GM18526 (cell line): ENCODE measurements around the gene DAB1.

ENCODE experiments used
- POLR2A ChIP-seq: IDR thresholded peaks from 3 replicates; pipeline ENCODE4 v1.6.1; 2011; ENCODE audit not compliant: insufficient read length; ENCODE audit errors: extremely low read depth

The DAB1 gene

DNA sequence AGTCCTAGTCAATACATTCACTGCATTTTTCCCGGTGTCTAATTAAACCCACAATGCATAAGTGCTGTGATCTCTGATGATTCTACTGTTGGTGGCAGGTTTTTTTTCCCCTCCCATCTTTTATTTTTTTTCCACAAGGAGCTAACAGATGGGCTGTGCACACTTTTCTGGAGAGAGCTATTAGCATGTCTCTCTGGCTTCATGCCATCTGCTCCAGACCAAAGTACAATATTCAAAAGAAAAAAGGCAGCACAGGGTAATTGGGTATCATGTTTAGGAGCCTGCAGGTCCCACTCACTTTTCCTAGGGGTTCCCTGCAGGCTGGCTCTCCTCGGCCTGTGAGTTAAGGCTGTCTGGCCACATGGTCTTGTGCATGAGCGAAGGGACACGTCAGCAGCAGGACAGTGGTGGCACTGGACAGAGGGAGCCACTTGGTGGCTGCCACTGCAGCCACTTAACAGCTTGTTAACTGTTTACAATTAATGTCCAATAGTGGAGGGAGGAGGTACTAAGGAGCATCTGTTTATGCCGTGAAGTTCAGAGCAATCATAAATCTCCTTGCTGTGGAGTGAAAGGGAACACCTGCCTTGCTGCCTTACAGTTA is 404.5 kb downstream of the DAB1 start:
- TF ChIP-seq POLR2A, result no peak

DNA sequence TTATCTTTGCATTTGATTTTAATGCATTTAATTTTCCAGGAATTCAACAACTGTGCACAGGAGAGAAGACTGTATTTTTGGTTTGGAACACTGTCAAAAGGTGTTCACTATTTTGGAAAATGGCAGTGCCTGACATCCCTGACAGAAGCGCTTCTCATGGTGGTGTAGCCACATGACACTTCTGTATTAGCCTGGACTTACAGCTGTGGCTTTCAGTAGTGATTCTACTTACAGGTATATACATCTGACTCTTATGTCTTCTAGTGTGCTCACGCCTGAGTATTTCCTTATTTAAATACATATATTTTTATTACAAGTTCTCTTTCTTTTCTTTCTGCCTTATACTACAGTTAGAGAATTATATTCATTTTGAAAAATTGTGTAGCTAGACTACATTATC is 405.7 kb downstream of the DAB1 start:
- no peak for TF ChIP-seq POLR2A

DNA sequence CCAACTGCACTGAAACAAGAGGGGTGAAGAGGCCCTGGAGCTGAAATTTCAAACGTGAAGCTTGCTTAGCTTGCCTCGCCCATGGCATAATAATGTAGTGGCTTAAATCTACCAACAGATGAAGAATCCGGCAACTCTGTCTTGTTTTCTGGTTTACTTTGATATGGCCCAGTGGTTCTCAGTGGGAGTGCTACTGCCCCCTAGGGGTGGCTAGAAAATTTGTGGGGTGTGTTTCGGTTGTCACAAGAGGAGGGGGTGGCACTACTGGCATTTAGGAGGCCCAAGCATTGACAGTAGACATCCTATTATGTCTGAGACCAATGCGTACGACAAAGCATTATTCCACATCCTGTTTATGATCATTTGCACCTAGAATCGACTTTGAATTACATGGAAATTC is 406.1 kb downstream of the DAB1 start:
- TF ChIP-seq POLR2A, result no peak

DNA sequence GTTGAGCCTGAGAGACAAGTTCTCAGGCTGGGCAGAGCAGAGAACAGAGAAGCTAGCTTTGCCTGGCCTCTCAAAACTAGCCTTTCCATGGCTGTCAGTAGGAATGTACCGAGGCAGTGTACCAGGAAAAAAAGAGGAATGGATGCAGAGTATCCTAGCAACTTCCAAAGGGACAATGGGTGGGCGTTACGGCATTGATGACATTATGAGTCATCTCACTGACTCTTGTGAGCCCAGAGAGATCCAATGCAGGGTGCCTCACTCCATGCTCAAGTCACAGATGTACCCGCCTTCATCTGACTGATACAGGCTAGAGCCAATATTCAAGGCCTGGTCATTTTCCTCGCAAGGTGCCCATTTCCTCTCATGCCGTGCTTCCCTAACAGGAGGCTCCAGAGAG is 406.7 kb downstream of the DAB1 start:
- TF ChIP-seq POLR2A, result no peak

DNA sequence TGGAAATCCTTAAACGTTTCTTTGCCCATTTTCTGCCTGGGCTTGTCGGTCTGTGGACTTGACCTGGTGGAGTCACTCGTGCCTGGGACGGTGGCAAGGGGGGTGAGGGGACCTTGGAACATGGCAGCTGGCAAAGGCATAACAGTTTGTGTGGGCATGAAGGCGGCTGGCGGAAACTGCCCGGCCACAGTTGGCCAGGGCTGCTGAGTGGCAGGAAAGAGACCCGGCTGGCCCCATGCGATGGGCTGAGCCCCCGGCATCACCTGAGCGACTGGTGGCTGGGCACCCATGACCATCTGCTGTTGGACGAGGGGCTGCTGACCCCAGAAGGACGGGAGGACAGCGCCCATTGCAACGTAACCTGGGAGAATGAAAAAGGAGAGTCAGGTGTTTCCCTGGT is 408.8 kb downstream of the DAB1 start:
- TF ChIP-seq POLR2A, result no peak

DNA sequence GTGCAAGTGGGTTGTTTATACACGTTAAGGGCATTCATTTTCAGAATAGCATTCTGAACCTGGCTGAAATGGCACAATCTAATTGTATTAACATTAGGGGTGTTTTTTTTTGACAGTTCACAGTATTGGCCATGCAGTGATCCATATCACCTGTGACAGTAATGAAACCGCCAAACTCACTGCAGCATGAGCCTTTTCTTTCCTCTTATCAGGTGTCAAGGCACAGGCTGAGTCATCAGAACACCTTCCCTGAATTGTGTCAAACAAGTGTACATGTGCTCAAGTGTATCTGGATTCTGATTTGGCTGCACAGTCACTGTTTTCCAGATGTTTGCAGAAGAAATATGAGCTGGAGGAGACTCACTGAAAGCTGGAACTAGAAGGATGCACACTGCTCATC is 410.3 kb downstream of the DAB1 start:
- TF ChIP-seq POLR2A, result no peak

DNA sequence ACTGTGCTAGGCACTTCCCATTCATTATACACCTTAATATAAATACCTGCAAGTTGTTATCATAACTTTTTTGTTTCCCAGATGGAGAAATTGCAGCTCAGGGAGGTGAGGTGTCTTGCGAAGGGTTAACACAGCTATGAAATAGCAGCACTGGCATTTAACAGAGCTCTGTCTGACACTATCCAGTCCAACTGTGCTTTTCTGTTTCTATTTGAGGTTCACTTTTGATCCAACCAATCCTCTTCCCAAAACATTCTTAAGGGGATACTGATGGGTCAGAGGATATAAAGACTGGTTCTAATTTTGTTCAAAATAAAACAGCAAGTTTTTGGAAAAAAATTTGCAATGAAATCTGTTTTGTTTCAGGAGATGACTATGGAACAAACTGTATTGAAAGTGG is 411.5 kb downstream of the DAB1 start:
- no peak for TF ChIP-seq POLR2A

DNA sequence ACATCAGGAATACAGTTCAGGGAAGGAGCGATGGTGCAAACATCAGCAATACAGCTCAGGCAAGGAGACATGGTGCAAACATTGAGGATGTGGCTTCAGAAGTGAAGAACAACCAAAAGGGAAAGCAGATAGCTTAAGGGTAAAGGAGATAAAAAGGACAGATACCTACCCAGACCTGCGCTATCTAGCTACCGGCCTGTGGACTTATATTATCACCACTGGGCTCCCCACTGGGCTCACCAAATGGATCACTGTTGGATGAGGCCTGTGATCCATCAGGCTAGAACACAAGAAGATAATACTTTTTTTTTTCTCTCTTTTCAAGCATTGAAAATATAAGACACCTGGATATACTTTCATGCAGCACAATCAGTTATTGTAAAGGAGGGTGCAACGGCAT is 413.3 kb downstream of the DAB1 start:
- TF ChIP-seq POLR2A, result no peak

DNA sequence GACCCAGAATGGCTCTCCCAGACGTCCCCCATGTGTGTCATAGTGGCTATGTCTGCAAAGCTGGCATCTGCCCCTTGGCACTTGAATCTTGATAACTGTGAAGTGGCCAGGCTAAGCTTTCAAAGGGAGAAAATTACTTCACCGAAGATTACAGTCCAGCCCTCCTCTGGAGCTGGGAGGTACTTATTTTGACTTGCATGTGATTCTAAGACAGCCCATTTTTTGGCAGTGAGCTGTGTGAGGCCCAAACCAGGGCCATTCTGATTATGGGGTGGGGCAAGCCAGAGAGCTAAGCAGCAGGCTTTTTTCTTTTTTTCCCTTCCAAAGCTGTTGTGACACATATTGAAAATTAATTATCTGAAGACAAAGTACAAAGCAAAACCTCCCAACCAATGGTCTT is 415.9 kb downstream of the DAB1 start:
- no peak for TF ChIP-seq POLR2A

DNA sequence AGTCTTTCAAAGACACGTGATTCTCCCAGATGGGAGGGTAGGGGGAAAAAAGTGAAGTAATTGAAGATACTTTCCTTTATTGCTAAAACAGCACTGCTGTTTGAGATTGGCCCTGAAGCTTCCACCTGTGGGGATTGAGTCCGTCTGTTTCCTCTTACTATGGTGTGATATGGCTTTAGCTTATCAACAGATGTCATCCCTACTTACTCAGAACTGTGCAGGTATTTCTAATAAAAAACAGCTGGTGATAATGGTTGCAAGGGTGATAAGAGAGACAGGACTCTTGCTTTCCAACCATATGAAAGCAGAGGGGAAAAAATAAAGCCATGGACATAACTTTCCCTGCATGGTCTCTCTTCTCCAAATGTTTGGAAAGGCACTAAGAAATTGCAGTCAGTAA is 416.4 kb downstream of the DAB1 start:
- TF ChIP-seq POLR2A, result no peak

DNA sequence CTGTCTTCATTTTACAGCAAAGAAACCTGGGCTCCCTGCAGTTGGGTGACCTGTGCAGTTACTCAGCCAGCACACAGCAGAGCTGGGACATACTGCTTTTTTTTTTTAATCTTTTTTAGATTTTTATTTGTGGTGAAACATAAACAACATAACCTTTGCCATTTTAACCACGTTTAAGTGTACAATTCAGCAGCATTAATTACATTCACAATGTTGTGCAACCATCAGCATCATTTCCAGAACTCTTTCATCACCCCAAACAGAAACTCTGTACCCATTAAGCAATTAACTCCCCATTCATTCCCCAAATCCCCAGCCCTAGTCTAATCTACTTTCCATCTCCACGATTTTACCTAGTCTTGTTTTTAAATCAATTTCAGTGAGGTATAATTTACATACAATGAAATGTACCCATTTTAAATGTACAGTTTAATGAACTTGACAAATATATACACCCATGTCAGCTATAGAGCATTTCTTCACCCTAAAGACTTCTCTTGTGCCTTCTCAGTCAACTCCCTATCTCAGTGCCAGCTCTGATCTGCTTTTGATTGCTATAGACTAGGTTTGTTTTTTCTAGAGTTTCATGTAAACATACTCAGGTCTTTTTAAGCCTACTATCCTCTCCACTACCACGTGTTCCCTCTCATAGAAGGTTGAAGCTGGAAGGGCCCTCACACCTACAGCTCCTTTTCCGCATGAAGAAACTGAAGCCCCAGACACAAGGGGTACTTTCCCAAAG is 420.3 kb downstream of the DAB1 start:
- TF ChIP-seq POLR2A, result no peak

DNA sequence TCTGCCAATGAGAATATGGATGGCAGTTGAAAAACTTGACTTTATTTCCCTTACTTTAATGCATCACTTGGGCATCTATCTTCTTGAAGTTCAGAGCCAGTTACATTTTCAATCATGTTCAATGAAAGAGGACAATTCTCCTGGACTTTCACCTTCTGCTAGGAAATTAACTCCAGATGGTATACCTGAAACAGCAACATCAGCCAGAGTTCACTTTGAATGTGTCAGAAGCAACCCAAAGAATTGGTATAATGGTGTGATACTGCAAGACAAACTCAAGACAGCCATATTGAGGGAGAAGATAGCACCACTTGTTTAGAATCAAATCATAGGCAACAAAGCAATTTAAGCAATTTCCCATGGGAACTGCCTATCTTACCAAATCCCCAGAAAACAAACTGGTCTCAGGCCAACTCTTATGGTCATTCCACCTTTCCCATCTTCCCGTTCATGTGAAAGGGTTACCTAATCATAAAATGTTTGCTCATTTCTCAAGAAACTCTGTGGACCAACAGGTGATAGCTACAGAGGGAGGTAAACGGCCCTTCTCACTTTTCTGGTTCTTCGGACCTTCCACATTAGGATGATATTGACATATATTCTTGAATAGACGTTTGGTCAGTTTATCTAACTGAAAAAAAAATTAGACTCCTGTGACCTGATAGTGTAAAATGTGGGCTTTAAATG is 428.3 kb downstream of the DAB1 start:
- TF ChIP-seq POLR2A, result no peak

DNA sequence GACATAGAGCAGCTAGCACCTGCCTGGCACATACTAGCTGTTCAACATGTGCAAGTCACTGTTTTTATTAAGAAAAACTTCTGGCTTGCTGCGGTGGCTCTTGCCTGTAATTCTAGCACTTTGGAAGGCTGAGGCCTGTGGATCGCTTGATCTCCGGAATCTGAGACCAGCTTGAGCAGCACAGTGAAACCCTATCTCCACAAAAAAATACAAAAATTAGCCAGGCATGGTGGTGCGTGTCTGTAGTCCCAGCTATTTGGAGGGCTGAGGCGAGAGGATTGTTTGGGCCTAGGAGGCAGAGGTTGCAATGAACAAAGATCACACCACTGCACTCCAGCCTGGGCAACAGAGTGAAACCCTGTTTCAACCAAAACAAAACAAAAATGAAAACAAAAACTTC is 430.4 kb downstream of the DAB1 start:
- TF ChIP-seq POLR2A, result no peak

DNA sequence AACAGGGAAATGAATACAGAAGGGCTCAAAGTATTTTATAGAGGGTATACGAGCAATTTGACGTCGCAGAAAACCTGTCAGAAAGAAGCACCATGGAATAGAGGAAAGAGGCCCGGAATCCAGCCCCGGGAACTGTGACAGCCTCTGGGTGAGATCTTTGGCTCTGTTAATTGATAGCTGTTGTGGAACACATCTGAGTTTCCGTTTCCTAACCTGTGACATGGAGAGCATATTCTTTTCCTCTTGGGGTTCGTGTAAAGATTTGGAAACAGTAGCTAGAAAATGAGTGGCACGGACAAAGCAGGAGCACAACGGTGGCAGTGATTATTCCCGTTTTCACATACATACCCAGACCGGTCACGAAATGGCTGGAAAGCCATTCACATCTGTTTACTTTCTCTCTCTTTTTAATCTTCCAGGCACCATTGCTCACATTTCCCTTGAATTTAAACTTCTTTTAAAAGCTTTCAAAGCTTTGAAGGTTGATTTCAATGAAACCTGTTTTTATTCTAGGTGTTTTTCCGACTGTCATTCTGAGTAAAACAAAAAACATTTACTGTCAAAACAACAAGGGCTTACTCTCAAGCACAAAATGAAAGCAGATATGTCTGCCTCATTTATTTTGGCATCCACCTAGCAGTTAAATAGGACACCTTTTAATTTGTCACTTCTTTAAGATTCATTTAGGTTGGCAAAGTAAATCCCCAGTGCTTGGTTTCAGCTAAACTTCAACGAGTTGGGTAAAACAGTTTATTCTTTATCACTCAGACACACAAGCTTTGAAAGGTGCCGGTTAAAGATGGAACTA is 431.3 kb downstream of the DAB1 start:
- no peak for TF ChIP-seq POLR2A

DNA sequence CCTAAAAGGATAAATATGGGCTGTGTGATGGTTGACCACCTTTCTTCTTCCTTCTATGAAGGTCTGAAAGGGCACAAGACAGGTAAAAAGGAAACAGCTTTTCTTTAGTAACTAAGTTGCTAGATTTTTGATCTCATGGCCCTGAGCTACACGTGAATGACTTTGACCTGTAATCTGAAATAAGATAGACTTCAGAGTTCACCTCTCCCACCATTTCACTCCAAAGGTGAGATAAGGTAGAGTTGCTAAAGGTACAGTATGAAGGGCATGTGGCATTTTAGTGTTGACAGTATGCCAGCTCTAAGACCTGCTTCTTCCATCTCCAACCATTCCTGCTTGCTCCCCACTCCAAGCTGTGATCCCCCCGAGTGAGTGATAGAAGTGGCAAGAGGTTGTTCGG is 432.3 kb downstream of the DAB1 start:
- no peak for TF ChIP-seq POLR2A

DNA sequence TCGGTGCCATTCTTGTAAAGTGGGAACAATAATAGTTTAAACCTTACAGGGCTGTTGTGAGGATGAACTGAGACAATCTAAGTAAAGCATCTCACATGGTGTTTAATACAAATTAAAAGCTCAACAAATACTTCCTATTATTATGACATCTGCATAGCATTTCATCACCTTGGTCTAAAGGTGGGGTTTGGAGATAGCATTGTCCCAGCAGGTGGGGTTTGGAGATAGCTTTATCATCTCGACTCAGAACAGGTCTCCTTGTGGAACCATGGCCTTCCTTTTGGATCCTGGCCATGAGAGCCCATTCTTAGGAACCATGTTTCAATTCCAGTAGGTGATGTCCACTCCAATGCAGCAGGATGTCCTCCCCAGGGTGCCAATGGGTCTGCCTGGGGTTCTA is 437.5 kb downstream of the DAB1 start:
- TF ChIP-seq POLR2A, result no peak
